SH-SY5Y (cell line): ENCODE results near the gene AGO3.

Source experiments
- GATA2 ChIP-seq: IDR thresholded peaks from 2 replicates; pipeline ENCODE4 v1.6.1; 2011; ENCODE audit warnings: mild to moderate bottlenecking, low read depth, low read length
- GATA3 ChIP-seq: IDR thresholded peaks from 2 replicates; pipeline ENCODE4 v1.6.1; 2011; ENCODE audit warnings: low read depth, mild to moderate bottlenecking, low read length, moderate library complexity

- no peak for TF ChIP-seq GATA3
- no peak for TF ChIP-seq GATA2
Measured at GRCh38 chr1:36084497-36085115, 153.7 kb downstream of the AGO3 start.
